Measurements from ENCODE around the gene SLC16A2. TPM values are rescaled to one million over a fixed set of nuclear protein-coding genes. Genes with fewer than 3 reads are reported as not detected.

The SLC16A2 gene
- total RNA-seq, 1 experiment from 2014 or later = 13.5 TPM

Other genes with a start within 250 kb of the SLC16A2 start
- not detected in 2 replicates for gene ZCCHC13, start 117.3 kb upstream of the SLC16A2 start, total RNA-seq (2014; rRNA removed; shearing (Covaris generic))
- gene RLIM, start 193.1 kb downstream of the SLC16A2 start, total RNA-seq (2014; rRNA removed; shearing (Covaris generic)) = 20.9 and 28.9 TPM in 2 replicates

All from G401 (cell line).